Thoracic aorta (tissue), 2 donors: ENCODE measurements around the gene SYNC. TPM values are rescaled to one million over a fixed set of nuclear protein-coding genes. Genes with fewer than 3 reads are reported as not detected.
"Not testable (repeated sequence)": the region's sequence is repeated elsewhere in the genome, so short reads cannot be mapped to it uniquely, and the experiment has no call there.

Source experiments
- ATAC-seq: fragments of 150-250 bp; one replicate; pipeline ENCODE4 v1.8.0; 2017; ENCODE audit warnings: low read depth; ENCODE audit not compliant: insufficient number of reproducible peaks, low FRiP score
- DNase-seq: peaks from one replicate; pipeline ENCODE4 v3.0.0-alpha.2; 2020; ENCODE audit warnings: low spot score
- H3K27ac ChIP-seq, 2 donors: fragments of 200-600 bp; sonication (generic); 1 replicate in 1 of 2; 2 replicates in 1 of 2; pipeline ENCODE4 v1.5.1; 2016; ENCODE audit warnings: mild to moderate bottlenecking in 2 of 2, moderate library complexity in 2 of 2
- H3K27me3 ChIP-seq: fragments of 200-600 bp; sonication (generic); replicated peaks from 2 replicates; pipeline ENCODE4 v1.6.0; 2016; ENCODE audit warnings: mild to moderate bottlenecking; ENCODE audit not compliant: insufficient read depth
- H3K36me3 ChIP-seq: fragments of 200-600 bp; sonication (generic); one replicate; pipeline ENCODE4 v1.5.1; 2016
- H3K4me1 ChIP-seq, 2 donors: fragments of 200-600 bp; sonication (generic); 1 replicate in 1 of 2; 2 replicates in 1 of 2; pipeline versions ENCODE4 v1.5.1 to v1.6.0; 2016; ENCODE audit warnings: low read depth in 2 of 2, mild to moderate bottlenecking in 1 of 2; ENCODE audit not compliant: control insufficient read depth in 1 of 2
- H3K4me3 ChIP-seq: fragments of 200-600 bp; sonication (generic); 2 replicates; pipeline ENCODE4 v1.5.1; 2016; ENCODE audit warnings: mild to moderate bottlenecking
- H3K9me3 ChIP-seq: fragments of 200-600 bp; sonication (generic); 2 replicates; pipeline ENCODE4 v1.5.1; 2016
- CTCF ChIP-seq: fragments of 200-600 bp; sonication (generic); IDR thresholded peaks from one replicate; pipeline ENCODE4 v1.5.1; 2019; ENCODE audit warnings: antibody characterized with exemption
- total RNA-seq, 2 donors: library from RNA; depleted of rRNA; stranded (reverse); fragments of >200 nt; gene quantifications; one replicate each; pipeline versions ENCODE4 v1.1.0 to v1.2.3, GENCODE V29; 2016

SYNC gene
- total RNA-seq, 2 donors from 2014 or later = 71.5 to 119 TPM

- H3K9me3 ChIP-seq = no peaks in the 10 kb centered on the region
- no peaks in the 10 kb centered on the region for H3K36me3 ChIP-seq
- no peak for DNase-seq
- no peaks in the 10 kb centered on the region for H3K4me1 ChIP-seq
- no peak for ATAC-seq
- H3K27me3 ChIP-seq = no peaks in the 10 kb centered on the region
- H3K4me3 ChIP-seq = no peak overlapping the region
- no peak for TF ChIP-seq CTCF
- no peak overlapping the region for H3K27ac ChIP-seq
These were observed 14.0 kb upstream of the SYNC start for GRCh38 chr1:32716312-32717148.

- ATAC-seq (no peak), DNase-seq (no peak)
- TF ChIP-seq CTCF = no peak
- no peak overlapping the region for H3K4me3 ChIP-seq
- H3K36me3 ChIP-seq = no peaks in the 10 kb centered on the region
- H3K4me1 ChIP-seq = no peaks in the 10 kb centered on the region
- H3K9me3 ChIP-seq = no peaks in the 10 kb centered on the region
- no peak overlapping the region for H3K27ac ChIP-seq
- no peaks in the 10 kb centered on the region for H3K27me3 ChIP-seq
These were observed 13.3 kb upstream of the SYNC start for GRCh38 chr1:32715901-32716311.

- DNase-seq (no peak), ATAC-seq (no peak)
- no peak for TF ChIP-seq CTCF
- no peak overlapping the region for H3K4me3 ChIP-seq
- H3K9me3 ChIP-seq = no peaks in the 10 kb centered on the region
- H3K27ac ChIP-seq = no peak overlapping the region
- H3K4me1 ChIP-seq = no peaks in the 10 kb centered on the region
- H3K36me3 ChIP-seq = no peaks in the 10 kb centered on the region
- H3K27me3 ChIP-seq = no peaks in the 10 kb centered on the region
These were observed 11.7 kb upstream of the SYNC start for GRCh38 chr1:32714277-32714676.

- Histone ChIP-seq H3K27ac (no peak overlapping the region), H3K4me1 (no peaks in the 10 kb centered on the region), H3K36me3 (no peaks in the 10 kb centered on the region), H3K27me3 (no peaks in the 10 kb centered on the region), H3K9me3 (no peaks in the 10 kb centered on the region), H3K4me3 (no peak overlapping the region)
- no peak for ATAC-seq
- TF ChIP-seq CTCF = no peak
- DNase-seq = no peak
These were observed 10.5 kb upstream of the SYNC start for GRCh38 chr1:32713081-32713480.

- not testable (repeated sequence) for ATAC-seq, H3K27ac ChIP-seq, DNase-seq, H3K36me3 ChIP-seq, H3K4me3 ChIP-seq, H3K27me3 ChIP-seq, H3K9me3 ChIP-seq
- H3K4me1 ChIP-seq = peaks cover 0 to 10% of the 10 kb centered on the region in 2 donors
These were observed 8.7 kb upstream of the SYNC start for GRCh38 chr1:32711221-32711620.
